K562 (cell line): ENCODE results near the gene CLEC3B. TPM values are rescaled to one million over a fixed set of nuclear protein-coding genes. Genes with fewer than 3 reads are reported as not detected.
A peak's percentile ranks its signal among the peaks of the same experiment; 100 is the strongest.

Experiments used
- ARID4B ChIP-seq: sonication (generic); formaldehyde crosslinking; IDR thresholded peaks from 2 replicates; pipeline ENCODE4 v1.8.0; 2022; ENCODE audit warnings: mild to moderate bottlenecking, missing genetic modification reagents
- CBFA2T3 ChIP-seq: fragments of 450-650 bp; IDR thresholded peaks from 2 replicates; pipeline ENCODE4 v1.6.1; 2017
- CUX1 ChIP-seq: fragments of 200-800 bp; sonication (Bioruptor generic); IDR thresholded peaks from 2 replicates; pipeline ENCODE4 v1.6.1; 2016; ENCODE audit warnings: missing genetic modification characterization, missing compliant biosample characterization
- ESRRA ChIP-seq: fragments of 450-650 bp; IDR thresholded peaks from 2 replicates; pipeline ENCODE4 v1.6.1; 2014; ENCODE audit warnings: low read depth, mild to moderate bottlenecking, moderate library complexity, borderline replicate concordance
- ETV1 ChIP-seq: fragments of 450-650 bp; conservative IDR thresholded peaks from 2 replicates; pipeline ENCODE4 v1.6.1; 2016; ENCODE audit warnings: missing genetic modification characterization, control low read depth, low read depth, missing compliant biosample characterization
- MAZ ChIP-seq, 2 experiments: fragments of 450-650 bp in 1 of 2; sonication (generic) in 1 of 2; formaldehyde crosslinking; IDR thresholded peaks in 1 of 2; conservative IDR thresholded peaks in 1 of 2; 2 replicates each; pipeline versions ENCODE4 v1.4.0 to v1.5.0; 2020; ENCODE audit warnings: mild to moderate bottlenecking in 1 of 2, missing genetic modification reagents in 1 of 2
- NR3C1 ChIP-seq: sonication (generic); formaldehyde crosslinking; IDR thresholded peaks from 2 replicates; pipeline ENCODE4 v1.8.1; 2022; ENCODE audit warnings: missing genetic modification reagents
- TCF3 ChIP-seq: sonication (generic); formaldehyde crosslinking; IDR thresholded peaks from 2 replicates; pipeline ENCODE4 v1.4.0; 2020; ENCODE audit warnings: mild to moderate bottlenecking, missing genetic modification reagents
- ZBTB43 ChIP-seq: sonication (generic); formaldehyde crosslinking; IDR thresholded peaks from 2 replicates; pipeline ENCODE4 v1.8.0; 2023; ENCODE audit warnings: mild to moderate bottlenecking, missing genetic modification reagents
- ZFP36 ChIP-seq: fragments of 150-350 bp; IDR thresholded peaks from 2 replicates; pipeline ENCODE4 v1.6.1; 2018; ENCODE audit warnings: low read length, low read depth; ENCODE audit not compliant: partially characterized antibody
- ZNF592 ChIP-seq: fragments of 450-650 bp; IDR thresholded peaks from 2 replicates; pipeline ENCODE4 v1.6.1; 2017; ENCODE audit warnings: antibody characterized with exemption, mild to moderate bottlenecking
- polyA plus RNA-seq, 8 experiments: library from polyadenylated mRNA; depleted of rRNA in 4 of 8; stranded (reverse) in 5 of 8; unstranded in 3 of 8; fragments of >200 nt; fragmentation: Nextera tagmentation in 2 of 8; fragmentation: Illumina TruSeq in 1 of 8; extraction: Ambion mirVana in 2 of 8; extraction: Trizol in 1 of 8; gene quantifications; 2 replicates each; pipeline versions ENCODE4 v1.2.1 to v1.2.3, GENCODE V29; 2011 to 2014; ENCODE audit warnings: inconsistent platforms in 1 of 8, missing spikeins in 1 of 8
- total RNA-seq, 7 experiments: library from RNA; depleted of rRNA in 6 of 7; stranded (reverse); fragments of >200 nt in 6 of 7; fragmentation: Illumina TruSeq in 2 of 7; extraction: Trizol in 2 of 7; gene quantifications; 2 replicates each; pipeline versions ENCODE4 v1.2.1 to v1.2.3, GENCODE V29; 2011 to 2021; ENCODE audit warnings: low replicate concordance in 1 of 7

CLEC3B gene
- total and polyA plus RNA-seq, 9 of the 15 experiments (the other 6 are each of a cell fraction or from before 2014, with no cell fraction given): not detected

- TF ChIP-seq ARID4B (CRISPR knock-in tag) (no peak), ETV1 (tag) (no peak), TCF3 (CRISPR knock-in tag) (no peak), ZFP36 (peak; percentile 44), CBFA2T3 (peak; percentile 42), CUX1 (CRISPR knock-in tag) (no peak), ZBTB43 (CRISPR knock-in tag) (no peak), ZNF592 (peak; percentile 53), NR3C1 (CRISPR knock-in tag) (no peak), MAZ (CRISPR knock-in tag; conservative IDR thresholded peaks at IDR 0.05 in 1 of 2, IDR thresholded peaks at IDR 0.05 in 1 of 2) (peak in 1 of 2 experiments; percentile 26; a peak in 1 of 4 replicates), ESRRA (peak; percentile 81)
Measured at GRCh38 chr3:45079715-45080114, 53.6 kb downstream of the CLEC3B start (continued).
